H1 (cell line): Measurements from ENCODE around the gene ABL2. TPM values are rescaled to one million over a fixed set of nuclear protein-coding genes. Genes with fewer than 3 reads are reported as not detected.
A peak's percentile ranks its signal among the peaks of the same experiment; 100 is the strongest.

Experiments used
- CTCF ChIA-PET: fragments of 300-600 bp; sonication (Branson Sonifier 250); formaldehyde crosslinking; loops from one replicate; lab custom pipeline; 2021; ENCODE audit not compliant: partially characterized antibody; lab: Charles Lee
- POLR2A ChIA-PET: fragments of 300-600 bp; sonication (Branson Sonifier 250); formaldehyde crosslinking; loops from one replicate; lab custom pipeline; 2021; ENCODE audit warnings: inconsistent platforms; ENCODE audit not compliant: partially characterized antibody; lab: Charles Lee
- DNase-seq, 2 experiments: peaks; one replicate each; pipeline versions ENCODE4 v3.0.0 to v3.0.0-alpha.2; 2010 to 2022; ENCODE audit warnings: low spot score in 2 of 2, low read depth in 1 of 2, mixed read lengths in 1 of 2
- FAIRE-seq: peaks from 2 replicates; lab custom pipeline; 2011; peaks lifted over from hg19 to GRCh38; lab: Jason Lieb, UNC
- H2AFZ ChIP-seq: 2 replicates; pipeline ENCODE4 v1.8.1; 2012; ENCODE audit warnings: low read length, inconsistent platforms
- H2AK5ac ChIP-seq: 2 replicates; pipeline ENCODE4 v1.6.1; 2013; ENCODE audit warnings: low read depth, low read length
- H2BK120ac ChIP-seq: replicated peaks from 2 replicates; pipeline ENCODE3; 2013; ENCODE audit warnings: low read depth, low read length, inconsistent platforms
- H2BK12ac ChIP-seq: 2 replicates; pipeline ENCODE4 v1.6.1; 2013; ENCODE audit warnings: low read depth, low read length
- H2BK15ac ChIP-seq: 2 replicates; pipeline ENCODE4 v1.6.1; 2013; ENCODE audit warnings: low read length
- H2BK20ac ChIP-seq: 2 replicates; pipeline ENCODE4 v1.6.1; 2013; ENCODE audit warnings: low read length
- H2BK5ac ChIP-seq: 2 replicates; pipeline ENCODE4 v1.6.1; 2013; ENCODE audit warnings: low read depth, low read length
- H3K14ac ChIP-seq: 2 replicates; pipeline ENCODE4 v1.6.1; 2013; ENCODE audit warnings: inconsistent platforms; ENCODE audit not compliant: insufficient read length
- H3K18ac ChIP-seq: 2 replicates; pipeline ENCODE4 v1.6.1; 2013; ENCODE audit warnings: low read length; ENCODE audit errors: extremely low read depth
- H3K23ac ChIP-seq: 2 replicates; pipeline ENCODE4 v1.6.1; 2013; ENCODE audit warnings: inconsistent platforms; ENCODE audit not compliant: insufficient read length
- H3K23me2 ChIP-seq: 2 replicates; pipeline ENCODE4 v1.6.1; 2013; ENCODE audit warnings: low read depth, low read length
- H3K27ac ChIP-seq: 2 replicates; pipeline ENCODE4 v1.6.1; 2011; ENCODE audit warnings: low read depth, low read length, inconsistent platforms
- H3K27me3 ChIP-seq, 4 experiments: replicated peaks in 1 of 4; 1 replicate in 1 of 4; 2 replicates in 3 of 4; pipeline versions ENCODE4 v1.6.1 to v1.8.1; 2011 to 2013; ENCODE audit warnings: low read length in 3 of 4, mild to moderate bottlenecking in 3 of 4, inconsistent platforms in 2 of 4, mixed read lengths in 2 of 4, moderate library complexity in 1 of 4; ENCODE audit not compliant: control insufficient read depth in 3 of 4, insufficient read depth in 3 of 4; ENCODE audit errors: extremely low read depth in 1 of 4
- H3K36me3 ChIP-seq, 4 experiments: 2 replicates each; pipeline versions ENCODE4 v1.6.1 to v1.8.1; 2011 to 2013; ENCODE audit warnings: mild to moderate bottlenecking in 4 of 4, low read length in 3 of 4, moderate library complexity in 2 of 4, control low read depth in 1 of 4, inconsistent platforms in 1 of 4; ENCODE audit not compliant: insufficient read depth in 4 of 4, control insufficient read depth in 2 of 4
- H3K4ac ChIP-seq: replicated peaks from 2 replicates; pipeline ENCODE3; 2013; ENCODE audit warnings: low read length, low read depth, mixed read lengths, inconsistent platforms; ENCODE audit not compliant: insufficient read length
- H3K4me1 ChIP-seq, 4 experiments: replicated peaks in 1 of 4; 1 replicate in 1 of 4; 2 replicates in 3 of 4; pipeline versions ENCODE4 v1.6.1 to v1.8.1; 2011 to 2013; ENCODE audit warnings: low read length in 3 of 4, inconsistent platforms in 2 of 4, mixed read lengths in 1 of 4; ENCODE audit not compliant: insufficient read depth in 4 of 4, control insufficient read depth in 3 of 4
- H3K4me2 ChIP-seq, 2 experiments: 2 replicates each; pipeline versions ENCODE4 v1.6.1 to v1.8.1; 2011 to 2013; ENCODE audit warnings: low read depth in 2 of 2, low read length in 2 of 2, control low read depth in 1 of 2, inconsistent platforms in 1 of 2, mild to moderate bottlenecking in 1 of 2; ENCODE audit not compliant: insufficient read depth in 1 of 2
- H3K4me3 ChIP-seq, 4 experiments: fragments of 200-600, 300-600 bp in 1 of 4; sonication (generic), shearing (Covaris generic), sonication (Bioruptor Twin) in 1 of 4; 2 replicates each; pipeline versions ENCODE4 v1.5.1 to v1.8.1; 2011 to 2016; ENCODE audit warnings: low read length in 4 of 4, low read depth in 3 of 4, control low read depth in 2 of 4, inconsistent platforms in 2 of 4, mild to moderate bottlenecking in 2 of 4, mixed read lengths in 1 of 4, moderate library complexity in 1 of 4; ENCODE audit not compliant: insufficient read depth in 2 of 4; ENCODE audit errors: extremely low read depth in 1 of 4
- H3K56ac ChIP-seq: replicated peaks from 2 replicates; pipeline ENCODE3; 2013; ENCODE audit warnings: low read depth, mild to moderate bottlenecking, mixed read lengths, low read length, inconsistent platforms; ENCODE audit not compliant: insufficient read length
- H3K79me1 ChIP-seq: 2 replicates; pipeline ENCODE4 v1.6.1; 2013; ENCODE audit warnings: low read depth, low read length, control low read depth
- H3K79me2 ChIP-seq, 2 experiments: 2 replicates each; pipeline versions ENCODE4 v1.6.1 to v1.8.1; 2012 to 2013; ENCODE audit warnings: low read length in 2 of 2, mild to moderate bottlenecking in 2 of 2, inconsistent platforms in 1 of 2; ENCODE audit not compliant: insufficient read depth in 2 of 2, control insufficient read depth in 1 of 2
- H3K9ac ChIP-seq, 4 experiments: replicated peaks in 1 of 4; 1 replicate in 1 of 4; 2 replicates in 3 of 4; pipeline versions ENCODE4 v1.6.1 to v1.8.1; 2011 to 2013; ENCODE audit warnings: low read depth in 3 of 4, low read length in 3 of 4, control low read depth in 2 of 4, mild to moderate bottlenecking in 2 of 4, moderate library complexity in 2 of 4, inconsistent platforms in 1 of 4; ENCODE audit errors: extremely low read depth in 1 of 4
- H3K9me3 ChIP-seq, 2 experiments: 2 replicates each; pipeline versions ENCODE4 v1.6.1 to v1.8.1; 2012 to 2013; ENCODE audit warnings: mild to moderate bottlenecking in 2 of 2, moderate library complexity in 2 of 2, control low read depth in 1 of 2, inconsistent platforms in 1 of 2, low read depth in 1 of 2, low read length in 1 of 2, mixed read lengths in 1 of 2; ENCODE audit not compliant: insufficient read depth in 2 of 2
- H4K20me1 ChIP-seq, 2 experiments: replicated peaks in 1 of 2; 2 replicates each; pipeline versions ENCODE3 to v1.8.1; 2011 to 2013; ENCODE audit warnings: inconsistent platforms in 2 of 2, low read length in 2 of 2, mild to moderate bottlenecking in 1 of 2; ENCODE audit not compliant: insufficient read depth in 2 of 2, control insufficient read depth in 1 of 2
- H4K5ac ChIP-seq: 2 replicates; pipeline ENCODE4 v1.6.1; 2013; ENCODE audit warnings: low read length, low read depth, mixed read lengths, inconsistent platforms; ENCODE audit not compliant: insufficient read length
- H4K8ac ChIP-seq: 2 replicates; pipeline ENCODE4 v1.8.0; 2013; ENCODE audit warnings: mild to moderate bottlenecking, moderate library complexity, low read length, inconsistent platforms; ENCODE audit not compliant: insufficient read depth; ENCODE audit errors: extremely low read depth
- H4K91ac ChIP-seq: replicated peaks from 2 replicates; pipeline ENCODE3; 2013; ENCODE audit warnings: low read length, mixed read lengths, inconsistent platforms; ENCODE audit not compliant: insufficient read length
- SIRT6 ChIP-seq: IDR thresholded peaks from one replicate; pipeline ENCODE4 v1.7.1; 2012; ENCODE audit warnings: low read length, inconsistent platforms
- TCF12 ChIP-seq: IDR thresholded peaks from 2 replicates; pipeline ENCODE4 v1.6.1; 2011; ENCODE audit warnings: low read depth, mild to moderate bottlenecking, low read length
- TEAD4 ChIP-seq: IDR thresholded peaks from 2 replicates; pipeline ENCODE4 v1.6.1; 2012; ENCODE audit warnings: low read depth, low read length, inconsistent platforms, mixed read lengths
- WGBS, 2 experiments: shearing (Covaris generic) in 1 of 2; methylation state at CpG; one replicate each; pipeline versions ENCODE4 v1.1.6 to v1.1.7; 2013 to 2015; ENCODE audit warnings: low lambda C conversion rate in 2 of 2, mixed read lengths in 2 of 2, inconsistent platforms in 1 of 2, low coverage in 1 of 2, missing lambda C conversion rate in 1 of 2; ENCODE audit not compliant: insufficient replicate concordance in 2 of 2, insufficient coverage in 1 of 2, insufficient read length in 1 of 2; ENCODE audit errors: extremely low coverage in 1 of 2, missing lambda C conversion rate in 1 of 2; 5-methylcytosine and 5-hydroxymethylcytosine counted together
- polyA plus RNA-seq, 7 experiments: library from polyadenylated mRNA; depleted of rRNA in 3 of 7; stranded (reverse) in 5 of 7; unstranded in 2 of 7; fragments of >200 nt in 5 of 7; fragments of 200-250 nt in 2 of 7; gene quantifications; 1 replicate in 5 of 7; 2 replicates in 1 of 7; 4 replicates in 1 of 7; pipeline versions ENCODE4 v1.2.1 to v1.2.3, GENCODE V29; 2011 to 2013; ENCODE audit warnings: missing spikeins in 2 of 7, mixed read lengths in 2 of 7
- total RNA-seq: library from RNA; stranded (reverse); fragmentation: NEBNext Ultra II Directional; extraction: Animal tissue kit (Norgen Biotek cat#: 25700); gene quantifications from 2 replicates; pipeline ENCODE4 v1.2.1, GENCODE V29; 2021
- TF ChIP-seq, protein P1 (sequence below), 3 experiments: IDR thresholded peaks; 1 replicate in 2 of 3; 2 replicates in 1 of 3; pipeline versions ENCODE4 v1.5.1 to v1.6.1; 2011; ENCODE audit warnings: low read length in 3 of 3, mild to moderate bottlenecking in 3 of 3, inconsistent platforms in 2 of 3, low read depth in 1 of 3, moderate library complexity in 1 of 3; ENCODE audit not compliant: insufficient read depth in 1 of 3; ENCODE audit errors: control extremely low read depth in 1 of 3

Gene ABL2
- total and polyA plus RNA-seq, 2 of the 8 experiments (the other 6 are each of a cell fraction or from before 2014, with no cell fraction given) = 4.5 to 19.1 TPM

DNA sequence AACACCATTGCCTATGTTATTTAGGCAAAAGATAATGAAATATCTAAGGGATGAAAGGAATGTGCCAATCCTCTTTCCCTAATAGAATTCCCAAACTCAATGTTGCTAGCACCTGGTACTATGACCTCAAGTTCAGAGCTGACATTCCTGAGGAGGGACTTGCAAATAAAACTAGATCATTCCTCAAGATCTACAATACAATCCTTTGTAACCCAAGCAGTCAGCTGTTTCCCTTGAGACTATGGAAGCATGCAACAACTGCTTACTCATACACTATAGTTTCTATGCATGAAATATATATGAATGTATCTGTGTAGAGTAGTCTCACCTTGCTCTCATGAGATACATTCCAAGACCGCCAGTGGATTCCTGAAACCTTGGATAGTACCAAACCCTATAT is 65.0 kb downstream of the ABL2 start:
- Histone ChIP-seq H3K23ac (no peak overlapping the region), H3K14ac (no peak overlapping the region), H3K79me1 (peaks cover 4% of the 10 kb centered on the region; the same call in 1 of the 2 replicates), H4K91ac (no peak overlapping the region), H4K8ac (no peak overlapping the region), H3K27me3 (no peaks in the 10 kb centered on the region), H3K56ac (no peak overlapping the region), H2BK20ac (no peak overlapping the region), H3K9me3 (no peaks in the 10 kb centered on the region), H3K27ac (no peak overlapping the region), H4K5ac (no peak overlapping the region), H3K9ac (no peak overlapping the region), H2BK15ac (no peak overlapping the region), H3K4me3 (no peak overlapping the region), H3K4ac (no peak overlapping the region), H3K79me2 (peaks cover 0 to 26% of the 10 kb centered on the region in 2 experiments; a peak in 2 of 4 replicates), H3K4me2 (no peak overlapping the region), H2BK12ac (no peak overlapping the region), H2BK5ac (no peak overlapping the region), H3K36me3 (no peaks in the 10 kb centered on the region), H4K20me1 (no peaks in the 10 kb centered on the region), H2AK5ac (no peak overlapping the region), H2AFZ (no peak overlapping the region), H3K23me2 (no peaks in the 10 kb centered on the region), H2BK120ac (no peak overlapping the region), H3K4me1 (peaks cover 0 to 6% (median 1%) of the 10 kb centered on the region in 4 experiments; a peak in 4 of 7 replicates), H3K18ac (no peak overlapping the region)
- POLR2A ChIA-PET = interaction anchor here (1.4 kb wide), 1 partner anchor 11 kb away, joined by 3 read pairs; no protein-coding TSS in a partner anchor
- CTCF ChIA-PET = interaction anchor here (1.5 kb wide), 1 partner anchor 44 kb away, joined by 5 read pairs; no protein-coding TSS in a partner anchor
- DNase-seq (peak in 1 of 2 experiments; percentile 31), FAIRE-seq (no peak)
- 92% methylated on average over 1 of the region's 1 CpG; no CpG with 5 or more reads in 1 of the 2 experiments for WGBS, 2 experiments
- peak; percentile 78; the same call in 1 of the 2 replicates for TF ChIP-seq TCF12
- TF ChIP-seq SIRT6 = no peak
- TF ChIP-seq TEAD4 = peak; percentile 63; the same call in 1 of the 2 replicates
- TF ChIP-seq, protein P1, sequence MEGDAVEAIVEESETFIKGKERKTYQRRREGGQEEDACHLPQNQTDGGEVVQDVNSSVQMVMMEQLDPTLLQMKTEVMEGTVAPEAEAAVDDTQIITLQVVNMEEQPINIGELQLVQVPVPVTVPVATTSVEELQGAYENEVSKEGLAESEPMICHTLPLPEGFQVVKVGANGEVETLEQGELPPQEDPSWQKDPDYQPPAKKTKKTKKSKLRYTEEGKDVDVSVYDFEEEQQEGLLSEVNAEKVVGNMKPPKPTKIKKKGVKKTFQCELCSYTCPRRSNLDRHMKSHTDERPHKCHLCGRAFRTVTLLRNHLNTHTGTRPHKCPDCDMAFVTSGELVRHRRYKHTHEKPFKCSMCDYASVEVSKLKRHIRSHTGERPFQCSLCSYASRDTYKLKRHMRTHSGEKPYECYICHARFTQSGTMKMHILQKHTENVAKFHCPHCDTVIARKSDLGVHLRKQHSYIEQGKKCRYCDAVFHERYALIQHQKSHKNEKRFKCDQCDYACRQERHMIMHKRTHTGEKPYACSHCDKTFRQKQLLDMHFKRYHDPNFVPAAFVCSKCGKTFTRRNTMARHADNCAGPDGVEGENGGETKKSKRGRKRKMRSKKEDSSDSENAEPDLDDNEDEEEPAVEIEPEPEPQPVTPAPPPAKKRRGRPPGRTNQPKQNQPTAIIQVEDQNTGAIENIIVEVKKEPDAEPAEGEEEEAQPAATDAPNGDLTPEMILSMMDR (IDR thresholded peaks at IDR 0.05; ENCODE audit: control extremely low read depth in 1 of 3, insufficient read depth in 1 of 3, low read depth in 1 of 3, low read length in 3 of 3) = no peak
